Lower leg skin (tissue), 4 donors: ENCODE data around the gene VSX1. TPM values are rescaled to one million over a fixed set of nuclear protein-coding genes. Genes with fewer than 3 reads are reported as not detected.

Source experiments
- DNase-seq, 2 donors: peaks; one replicate each; pipeline ENCODE4 v3.0.0-alpha.2; 2019; ENCODE audit warnings: low spot score in 2 of 2
- H3K4me3 ChIP-seq: fragments of 200-600 bp; sonication (generic); 2 replicates; pipeline ENCODE4 v1.5.1; 2017; ENCODE audit warnings: mild to moderate bottlenecking, low read depth; ENCODE audit not compliant: poor library complexity, severe bottlenecking
- CTCF ChIP-seq, 3 donors: fragments of 450-650 bp; IDR thresholded peaks; one replicate each; pipeline ENCODE4 v1.5.1; 2016; ENCODE audit warnings: antibody characterized with exemption in 3 of 3, mild to moderate bottlenecking in 3 of 3, moderate library complexity in 2 of 3
- POLR2A ChIP-seq, 2 donors: fragments of 450-650 bp; IDR thresholded peaks; one replicate each; pipeline ENCODE4 v1.6.1; 2016 to 2017; ENCODE audit warnings: antibody characterized with exemption in 2 of 2, mild to moderate bottlenecking in 1 of 2, moderate library complexity in 1 of 2
- WGBS, 2 donors: methylation state at CpG; one replicate each; pipeline ENCODE4 v1.1.5; 2018; 5-methylcytosine and 5-hydroxymethylcytosine counted together
- intact Hi-C: fragments of 100-400 bp; cut with DNase I; formaldehyde crosslinking; loops from one replicate; pipeline ENCODE4 v1.15.0; 2023; ENCODE audit warnings: low total_unique reads
- total RNA-seq, 4 donors: library from RNA; depleted of rRNA; stranded (reverse); fragments of >200 nt; gene quantifications; one replicate each; pipeline ENCODE4 v1.1.0, GENCODE V29; 2016

Gene VSX1
- total RNA-seq, 4 donors from 2014 or later, result not detected

- no peak overlapping the region for H3K4me3 ChIP-seq
- TF ChIP-seq POLR2A (IDR thresholded peaks at IDR 0.05) (no peak), CTCF (IDR thresholded peaks at IDR 0.05) (no peak)
- intact Hi-C loops, result no loop called here
- WGBS, 2 donors, result 69 to 74% methylated on average over 2 of the region's 2 CpGs
- no peak for DNase-seq
Observed at GRCh38 chr20:25076201-25076600, 5.7 kb downstream of the VSX1 start.

GRCh38 chr20:25073544-25073943 is 8.4 kb downstream of the VSX1 start:
- H3K4me3 ChIP-seq, result no peak overlapping the region
- no peak for TF ChIP-seq POLR2A (IDR thresholded peaks at IDR 0.05)
- no peak for TF ChIP-seq CTCF (IDR thresholded peaks at IDR 0.05)
- peak in 1 of 2 donors; percentile 64 for DNase-seq
- 72 to 74% methylated on average over 9 of the region's 9 CpGs for WGBS, 2 donors
- intact Hi-C loops, result no loop called here

- no peak overlapping the region for H3K4me3 ChIP-seq
- DNase-seq, result peak in 1 of 2 donors; percentile 64
- 51 to 63% methylated on average over 7 of the region's 7 CpGs for WGBS, 2 donors
- intact Hi-C loops, result no loop called here
- TF ChIP-seq CTCF (IDR thresholded peaks at IDR 0.05) (no peak), POLR2A (IDR thresholded peaks at IDR 0.05) (no peak)
Observed at GRCh38 chr20:25072226-25072811, 9.6 kb downstream of the VSX1 start.

GRCh38 chr20:25071734-25072133 is 10.2 kb downstream of the VSX1 start:
- H3K4me3 ChIP-seq, result no peak overlapping the region
- intact Hi-C loops, result no loop called here
- 28 to 33% methylated on average over 4 of the region's 4 CpGs for WGBS, 2 donors
- no peak for DNase-seq
- TF ChIP-seq CTCF (IDR thresholded peaks at IDR 0.05) (no peak), POLR2A (IDR thresholded peaks at IDR 0.05) (no peak)

GRCh38 chr20:25070821-25071473 is 11.0 kb downstream of the VSX1 start:
- intact Hi-C loops, result no loop called here
- DNase-seq, result peak in 1 of 2 donors; percentile 62
- 59 to 66% methylated on average over 5 of the region's 5 CpGs for WGBS, 2 donors
- no peak overlapping the region for H3K4me3 ChIP-seq
- TF ChIP-seq CTCF (IDR thresholded peaks at IDR 0.05), result no peak
- no peak for TF ChIP-seq POLR2A (IDR thresholded peaks at IDR 0.05)
